AG10803 (cell line): ENCODE data around the gene KRTAP5-9.

Source experiments
- DNase-seq: peaks from one replicate; pipeline ENCODE4 v3.0.0; 2010; ENCODE audit warnings: low read depth
- H3K4me3 ChIP-seq: 2 replicates; pipeline ENCODE4 v1.5.1; 2011; ENCODE audit warnings: mild to moderate bottlenecking, low read length, control low read depth
- TF ChIP-seq, protein P1 (sequence below): conservative IDR thresholded peaks from 2 replicates; pipeline ENCODE4 v1.5.1; 2011; ENCODE audit warnings: mild to moderate bottlenecking, low read length, control low read depth, inconsistent platforms

Gene KRTAP5-9

DNA sequence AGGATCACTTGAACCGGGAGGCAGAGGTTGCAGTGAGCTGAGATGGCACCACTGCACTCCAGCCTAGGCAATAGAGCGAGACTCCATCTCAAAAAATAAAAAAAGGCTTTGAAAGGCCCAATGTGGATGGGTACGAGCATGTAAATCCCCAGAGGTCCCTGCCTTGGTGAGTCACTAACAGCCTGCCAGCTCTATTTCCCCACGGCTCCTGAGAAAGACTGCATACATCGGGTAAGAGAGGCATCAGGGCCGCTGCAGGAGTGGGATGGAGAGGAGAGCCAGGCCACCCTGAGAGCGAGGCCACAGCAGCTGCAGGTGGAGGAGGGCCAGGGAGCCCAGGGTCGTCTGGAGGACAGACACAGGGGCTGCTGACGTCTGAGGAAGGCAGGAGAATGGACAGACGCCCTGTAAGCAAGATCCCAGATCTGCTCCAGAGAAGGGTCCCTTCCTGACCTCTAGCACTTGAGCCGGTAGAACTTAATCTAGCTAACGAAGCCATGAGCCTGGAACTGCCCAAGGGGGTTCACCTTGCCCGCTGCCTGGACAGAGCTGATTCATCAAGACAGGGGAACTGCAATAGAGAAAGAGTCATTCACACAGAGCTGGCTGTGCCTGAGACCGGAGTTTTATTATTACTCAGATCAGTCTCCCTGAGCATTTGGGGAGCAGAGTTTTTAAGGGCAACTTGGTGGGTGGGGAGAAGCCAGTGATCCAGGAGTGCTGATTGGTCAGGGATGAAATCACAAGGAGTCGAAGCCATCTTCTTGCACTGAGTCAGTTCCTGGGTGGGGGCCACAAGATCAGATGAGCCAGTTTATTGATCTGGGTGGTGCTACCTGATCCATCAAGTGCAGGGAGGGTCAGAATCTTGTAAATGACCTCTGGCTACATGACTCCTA lies 5.1 kb upstream of the KRTAP5-9 start:
- TF ChIP-seq, protein P1, sequence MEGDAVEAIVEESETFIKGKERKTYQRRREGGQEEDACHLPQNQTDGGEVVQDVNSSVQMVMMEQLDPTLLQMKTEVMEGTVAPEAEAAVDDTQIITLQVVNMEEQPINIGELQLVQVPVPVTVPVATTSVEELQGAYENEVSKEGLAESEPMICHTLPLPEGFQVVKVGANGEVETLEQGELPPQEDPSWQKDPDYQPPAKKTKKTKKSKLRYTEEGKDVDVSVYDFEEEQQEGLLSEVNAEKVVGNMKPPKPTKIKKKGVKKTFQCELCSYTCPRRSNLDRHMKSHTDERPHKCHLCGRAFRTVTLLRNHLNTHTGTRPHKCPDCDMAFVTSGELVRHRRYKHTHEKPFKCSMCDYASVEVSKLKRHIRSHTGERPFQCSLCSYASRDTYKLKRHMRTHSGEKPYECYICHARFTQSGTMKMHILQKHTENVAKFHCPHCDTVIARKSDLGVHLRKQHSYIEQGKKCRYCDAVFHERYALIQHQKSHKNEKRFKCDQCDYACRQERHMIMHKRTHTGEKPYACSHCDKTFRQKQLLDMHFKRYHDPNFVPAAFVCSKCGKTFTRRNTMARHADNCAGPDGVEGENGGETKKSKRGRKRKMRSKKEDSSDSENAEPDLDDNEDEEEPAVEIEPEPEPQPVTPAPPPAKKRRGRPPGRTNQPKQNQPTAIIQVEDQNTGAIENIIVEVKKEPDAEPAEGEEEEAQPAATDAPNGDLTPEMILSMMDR = no peak
- H3K4me3 ChIP-seq = no peak overlapping the region
- no peak for DNase-seq

DNA sequence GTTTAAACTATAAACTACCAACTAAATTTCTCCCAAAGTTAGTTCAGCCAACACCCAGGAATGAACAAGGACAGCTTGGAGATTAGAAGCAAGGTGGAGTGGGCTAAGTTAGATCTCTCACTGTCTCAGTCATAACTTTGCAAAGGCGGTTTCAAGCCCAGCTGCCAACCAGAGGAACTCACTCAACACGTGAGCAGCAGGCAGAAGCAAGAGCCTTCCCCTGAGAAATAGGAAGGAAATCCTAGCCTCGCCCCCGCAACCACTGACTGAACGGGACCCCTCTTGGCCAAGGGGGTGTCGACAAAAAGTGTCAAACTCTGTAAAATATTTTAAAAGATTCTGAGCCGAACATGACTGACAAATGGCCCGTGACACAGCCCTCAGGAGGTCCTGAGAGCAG lies 4.4 kb upstream of the KRTAP5-9 start:
- no peak for DNase-seq
- no peak overlapping the region for H3K4me3 ChIP-seq
- TF ChIP-seq, protein P1 = no peak

DNA sequence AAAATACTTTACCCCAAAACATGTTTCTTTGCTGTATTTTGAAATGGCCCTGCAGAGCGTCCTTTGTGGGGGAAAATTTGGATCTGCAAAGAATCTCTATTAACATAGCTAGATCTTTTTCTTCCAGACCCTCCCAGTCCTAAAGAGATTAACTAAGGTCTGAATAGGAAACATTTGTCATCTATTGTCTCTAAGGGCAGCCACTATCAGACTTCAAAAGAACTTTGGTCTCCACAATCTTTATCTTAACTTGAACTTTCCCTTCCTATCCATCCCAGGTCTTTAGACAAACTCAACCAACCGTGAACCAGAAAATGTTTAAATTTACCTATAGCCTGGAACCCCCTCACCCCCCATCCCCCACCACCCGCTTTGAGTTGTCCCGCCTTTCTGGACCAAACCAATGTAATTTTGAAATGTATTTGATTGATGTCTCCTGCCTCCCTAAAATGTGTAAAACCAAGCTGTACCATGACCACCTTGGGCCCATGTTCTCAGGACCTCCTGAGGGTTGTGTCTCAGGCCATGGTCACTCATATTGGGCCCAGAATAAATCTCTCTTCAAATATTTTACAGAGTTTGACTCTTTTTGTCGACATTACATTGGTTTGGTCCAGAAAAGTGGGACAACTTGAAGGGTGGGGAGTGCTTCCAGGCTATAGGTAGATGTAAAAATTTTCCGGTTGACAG lies 3.5 kb upstream of the KRTAP5-9 start:
- TF ChIP-seq, protein P1 = no peak
- no peak for DNase-seq
- no peak overlapping the region for H3K4me3 ChIP-seq

DNA sequence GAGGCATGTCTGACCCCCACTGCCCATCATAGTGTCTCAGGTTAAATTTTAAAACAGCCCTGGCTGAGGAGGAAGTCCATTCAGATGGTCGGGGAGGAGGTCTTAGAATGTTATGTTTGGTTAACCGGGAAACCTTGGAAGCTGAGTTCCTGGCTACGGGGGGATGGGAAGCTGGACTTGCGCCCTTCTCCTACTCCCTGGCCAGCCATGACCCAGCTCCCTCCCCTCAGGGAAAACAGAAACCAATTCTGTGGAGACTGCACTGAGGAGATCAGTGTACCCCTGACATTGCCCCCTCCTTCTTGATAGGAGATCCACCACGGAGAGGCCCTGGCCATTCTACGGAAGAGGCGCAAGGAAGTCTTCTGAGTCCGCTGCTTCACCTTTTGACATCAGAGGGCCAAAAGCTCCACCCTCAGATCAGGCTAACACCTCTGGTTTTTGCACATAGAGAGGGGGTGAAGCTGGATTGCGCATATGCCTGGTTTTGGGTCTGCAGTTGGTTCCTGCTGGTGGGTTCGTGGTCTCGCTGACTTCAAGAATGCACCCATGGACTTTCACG lies 2.7 kb upstream of the KRTAP5-9 start:
- H3K4me3 ChIP-seq = no peak overlapping the region
- DNase-seq = no peak
- TF ChIP-seq, protein P1 = no peak

DNA sequence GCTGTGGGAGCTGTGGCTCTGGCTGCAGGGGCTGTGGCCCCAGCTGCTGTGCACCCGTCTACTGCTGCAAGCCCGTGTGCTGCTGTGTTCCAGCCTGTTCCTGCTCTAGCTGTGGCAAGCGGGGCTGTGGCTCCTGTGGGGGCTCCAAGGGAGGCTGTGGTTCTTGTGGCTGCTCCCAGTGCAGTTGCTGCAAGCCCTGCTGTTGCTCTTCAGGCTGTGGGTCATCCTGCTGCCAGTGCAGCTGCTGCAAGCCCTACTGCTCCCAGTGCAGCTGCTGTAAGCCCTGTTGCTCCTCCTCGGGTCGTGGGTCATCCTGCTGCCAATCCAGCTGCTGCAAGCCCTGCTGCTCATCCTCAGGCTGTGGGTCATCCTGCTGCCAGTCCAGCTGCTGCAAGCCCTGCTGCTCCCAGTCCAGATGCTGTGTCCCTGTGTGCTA lies 514 bp downstream of the KRTAP5-9 start:
- DNase-seq = no peak
- no peak overlapping the region for H3K4me3 ChIP-seq
- TF ChIP-seq, protein P1 = no peak

DNA sequence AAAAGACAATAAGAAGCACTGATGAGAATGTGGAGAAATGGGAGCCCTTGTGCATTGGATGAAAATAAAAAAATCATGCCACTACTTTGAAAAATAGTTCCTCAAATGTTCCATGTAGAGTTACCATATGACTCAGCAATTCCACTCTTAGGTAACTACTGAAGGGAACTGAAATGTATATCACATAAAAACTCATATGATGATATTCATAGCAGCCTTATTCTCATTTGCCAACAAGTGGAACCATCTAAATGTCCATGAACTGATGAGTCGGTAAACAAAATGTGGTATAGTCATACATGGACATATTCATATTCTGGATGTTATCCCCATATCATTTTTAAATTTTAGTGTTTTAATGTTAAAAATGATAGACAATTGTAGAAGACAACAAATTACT lies 3.5 kb downstream of the KRTAP5-9 start:
- H3K4me3 ChIP-seq = no peak overlapping the region
- TF ChIP-seq, protein P1 = no peak
- no peak for DNase-seq
